ENCODE results near the gene ZNF761.
"Not testable (repeated sequence)": the region's sequence is repeated elsewhere in the genome, so short reads cannot be mapped to it uniquely, and the experiment has no call there.

GRCh38 chr19:53443809-53444208 is 12.0 kb downstream of the ZNF761 start:
- not testable (repeated sequence) for TF ChIP-seq POLR2A, CTCF (IDR thresholded peaks at IDR 0.05)
